ENCODE results near the gene PALD1.

PALD1 gene

GRCh38 chr10:70615784-70616522, 137.4 kb downstream of the PALD1 start:
- DNase-seq, result no peak

- no peak for DNase-seq
Measured at GRCh38 chr10:70616761-70617160, 138.2 kb downstream of the PALD1 start.

Measured in RPMI8226 (cell line).